HCT116 (cell line): Measurements from ENCODE around the gene TAF4. TPM values are rescaled to one million over a fixed set of nuclear protein-coding genes. Genes with fewer than 3 reads are reported as not detected.

Experiments used
- ATAC-seq: fragments of 200-7000 bp; cut with Tn5 transposase; 2 replicates; pipeline ENCODE4 v1.9.1; 2020; ENCODE audit warnings: mild to moderate bottlenecking, moderate library complexity
- BruUV-seq: library from RNA; stranded (reverse); fragments of 400-500 nt; replicated peaks from 2 replicates; lab custom pipeline; 2021; lab: Mats Ljungman, UMichigan
- CTCF ChIA-PET: fragments of 300-600 bp; sonication (Branson Sonifier 250); formaldehyde crosslinking; loops from one replicate; lab custom pipeline; 2021; ENCODE audit warnings: antibody characterized with exemption; lab: Charles Lee
- POLR2A ChIA-PET: fragments of 300-600, 350-600 bp; sonication (Branson Sonifier 250); formaldehyde crosslinking; loops from one replicate; lab custom pipeline; 2021; ENCODE audit warnings: antibody characterized with exemption; lab: Charles Lee
- RAD21 ChIA-PET, 2 experiments: fragments of 300-600 bp; sonication (Branson Sonifier 250); formaldehyde crosslinking; loops; one replicate each; lab custom pipeline; 2023; ENCODE audit warnings: low total read pairs in 2 of 2; ENCODE audit not compliant: uncharacterized antibody in 2 of 2, unreplicated experiment in 2 of 2, low non-redundant PET in 1 of 2; lab: Charles Lee
- DNase-seq: peaks from one replicate; pipeline ENCODE4 v3.0.0-alpha.2; 2010; ENCODE audit warnings: low read depth, low spot score
- H2AFZ ChIP-seq: fragments of 200-600 bp; shearing (Covaris generic), sonication (generic); 2 replicates; pipeline ENCODE4 v1.6.1; 2017; ENCODE audit warnings: low read depth, mixed run types, mixed read lengths, antibody characterized with exemption, low read length; ENCODE audit not compliant: poor library complexity, severe bottlenecking
- H3K27ac ChIP-seq: 2 replicates; pipeline ENCODE4 v1.5.1; 2012; ENCODE audit warnings: low read depth, low read length
- H3K27me3 ChIP-seq: fragments of 200-600 bp; sonication (generic); 2 replicates; pipeline ENCODE4 v1.6.1; 2016; ENCODE audit warnings: mixed run types, low read length, mixed read lengths; ENCODE audit not compliant: insufficient read depth
- H3K36me3 ChIP-seq, 2 experiments: fragments of 200-500 bp in 1 of 2; fragments of 200-600 bp in 1 of 2; sonication (Bioruptor generic) in 1 of 2; sonication (generic) in 1 of 2; 2 replicates each; pipeline versions ENCODE4 v1.5.1 to v1.6.1; 2014 to 2016; ENCODE audit warnings: low read length in 2 of 2, inconsistent platforms in 1 of 2, mixed read lengths in 1 of 2, mixed run types in 1 of 2; ENCODE audit not compliant: insufficient read depth in 2 of 2, control insufficient read depth in 1 of 2
- H3K4me1 ChIP-seq, 2 experiments: fragments of 200-600 bp in 1 of 2; sonication (generic) in 1 of 2; 2 replicates each; pipeline versions ENCODE4 v1.5.1 to v1.6.1; 2012 to 2017; ENCODE audit warnings: low read length in 2 of 2, inconsistent platforms in 1 of 2, mild to moderate bottlenecking in 1 of 2, mixed read lengths in 1 of 2, mixed run types in 1 of 2, moderate library complexity in 1 of 2; ENCODE audit not compliant: insufficient read depth in 2 of 2, control insufficient read depth in 1 of 2
- H3K4me2 ChIP-seq: fragments of 200-600 bp; sonication (generic); 2 replicates; pipeline ENCODE4 v1.6.1; 2017; ENCODE audit warnings: mixed run types, low read length, mixed read lengths
- H3K4me3 ChIP-seq, 2 experiments: fragments of 200-600 bp in 1 of 2; sonication (generic) in 1 of 2; replicated peaks in 1 of 2; 2 replicates each; pipeline ENCODE4 v1.5.1; 2011 to 2016; ENCODE audit warnings: low read length in 2 of 2, control low read depth in 1 of 2, low read depth in 1 of 2, mild to moderate bottlenecking in 1 of 2, mixed read lengths in 1 of 2, mixed run types in 1 of 2
- H3K79me2 ChIP-seq: fragments of 200-600 bp; sonication (generic); 2 replicates; pipeline ENCODE4 v1.6.1; 2017; ENCODE audit warnings: mild to moderate bottlenecking, mixed run types, low read length, moderate library complexity, mixed read lengths; ENCODE audit not compliant: insufficient read depth
- H3K9ac ChIP-seq: fragments of 200-600 bp; sonication (generic); 2 replicates; pipeline ENCODE4 v1.6.1; 2016; ENCODE audit warnings: low read length, mixed read lengths
- H3K9me2 ChIP-seq: fragments of 200-600 bp; sonication (generic), shearing (Covaris generic); 2 replicates; pipeline ENCODE4 v1.6.1; 2017; ENCODE audit warnings: mixed run types, mild to moderate bottlenecking, moderate library complexity; ENCODE audit not compliant: insufficient read depth
- H3K9me3 ChIP-seq, 2 experiments: fragments of 200-500 bp in 1 of 2; fragments of 200-600 bp in 1 of 2; sonication (Bioruptor generic) in 1 of 2; sonication (generic) in 1 of 2; 2 replicates each; pipeline ENCODE4 v1.6.1; 2014 to 2017; ENCODE audit warnings: low read length in 2 of 2, mixed read lengths in 2 of 2, inconsistent platforms in 1 of 2, low read depth in 1 of 2, mild to moderate bottlenecking in 1 of 2, mixed run types in 1 of 2, moderate library complexity in 1 of 2; ENCODE audit not compliant: control insufficient read depth in 1 of 2, insufficient read depth in 1 of 2
- H4K20me1 ChIP-seq: fragments of 200-600 bp; sonication (generic), shearing (Covaris generic); 2 replicates; pipeline ENCODE4 v1.6.1; 2017; ENCODE audit warnings: mixed run types, mild to moderate bottlenecking, moderate library complexity; ENCODE audit not compliant: insufficient read depth
- CEBPB ChIP-seq: IDR thresholded peaks from 2 replicates; pipeline ENCODE4 v1.6.1; 2012; ENCODE audit warnings: low read depth
- EGR1 ChIP-seq: IDR thresholded peaks from 2 replicates; pipeline ENCODE4 v1.6.1; 2012; ENCODE audit warnings: low read depth
- EZH2 ChIP-seq: fragments of 200-600 bp; sonication (generic); IDR thresholded peaks from 2 replicates; pipeline ENCODE4 v1.6.1; 2017; ENCODE audit warnings: antibody characterized with exemption, mixed run types
- POLR2AphosphoS5 ChIP-seq: IDR thresholded peaks from 2 replicates; pipeline ENCODE4 v1.6.1; 2011; ENCODE audit warnings: mild to moderate bottlenecking, low read depth, low read length, moderate library complexity
- REST ChIP-seq: IDR thresholded peaks from 2 replicates; pipeline ENCODE4 v1.6.1; 2012; ENCODE audit warnings: low read depth
- SRF ChIP-seq: IDR thresholded peaks from 2 replicates; pipeline ENCODE4 v1.6.1; 2012; ENCODE audit warnings: low read depth
- TCF7L2 ChIP-seq: IDR thresholded peaks from 2 replicates; pipeline ENCODE4 v1.7.0; 2011; ENCODE audit warnings: borderline replicate concordance, inconsistent platforms; ENCODE audit not compliant: insufficient read depth, insufficient read length; ENCODE audit errors: extremely low read depth
- intact Hi-C: fragments of 100-400 bp; cut with micrococcal nuclease; formaldehyde crosslinking; loops from 2 replicates; pipeline ENCODE4 v1.10.0; 2022
- total RNA-seq: library from RNA; stranded (reverse); gene quantifications from one replicate; pipeline ENCODE4 v1.2.1, GENCODE V29; 2021; ENCODE audit not compliant: unreplicated experiment

The TAF4 gene
- total RNA-seq, 1 experiment from 2014 or later, result 26.8 TPM

- Histone ChIP-seq H3K36me3 (no peaks in the 10 kb centered on the region), H3K79me2 (no peaks in the 10 kb centered on the region), H3K4me2 (no peak overlapping the region), H3K27ac (no peak overlapping the region), H3K9me3 (no peaks in the 10 kb centered on the region), H3K27me3 (peaks cover 16% of the 10 kb centered on the region), H3K4me1 (peaks cover 0 to 4% of the 10 kb centered on the region in 2 experiments; a peak in 1 of 4 replicates), H2AFZ (no peak overlapping the region), H3K4me3 (no peak overlapping the region), H4K20me1 (no peaks in the 10 kb centered on the region), H3K9ac (no peak overlapping the region), H3K9me2 (no peaks in the 10 kb centered on the region)
- no TSS peak for BruUV-seq
- ChIA-PET RAD21 (no interaction called here), CTCF (no interaction called here), POLR2A (no interaction called here)
- TF ChIP-seq POLR2AphosphoS5, result no peak
- no peak for TF ChIP-seq CEBPB
- TF ChIP-seq EGR1, result no peak
- peak; percentile 87 for TF ChIP-seq REST
- no peak for TF ChIP-seq SRF
- no peak for TF ChIP-seq TCF7L2
- TF ChIP-seq EZH2, result no peak
- no peak for DNase-seq
- ATAC-seq, result no peak
- intact Hi-C loops, result no loop called here
Observed at GRCh38 chr20:61951695-61952533, 113.8 kb downstream of the TAF4 start.
